HL-60/S4 treated with phorbol 12-myristate 13-acetate at 8.2 ng/mL for 4 days and 3 days (cell line): Measurements from ENCODE around the gene MINDY4B.
"Not testable (repeated sequence)": the region's sequence is repeated elsewhere in the genome, so short reads cannot be mapped to it uniquely, and the experiment has no call there.

ENCODE experiments used
- in situ Hi-C: fragments of 300-500 bp; cut with MboI; formaldehyde crosslinking; loops from 2 replicates; pipeline ENCODE4 v1.15.0; 2022; ENCODE audit warnings: low sequenced_read_pairs

The MINDY4B gene

GRCh38 chr3:150899141-150899540 lies 6.1 kb downstream of the MINDY4B start:
- in situ Hi-C loops, result no loop called here

- in situ Hi-C loops, result no loop called here
These were observed 7.0 kb downstream of the MINDY4B start for GRCh38 chr3:150898046-150898754.

GRCh38 chr3:150897592-150897991 lies 7.6 kb downstream of the MINDY4B start:
- in situ Hi-C loops, result no loop called here

- in situ Hi-C loops, result no loop called here
These were observed 14.4 kb downstream of the MINDY4B start for GRCh38 chr3:150890831-150891230.

DNA sequence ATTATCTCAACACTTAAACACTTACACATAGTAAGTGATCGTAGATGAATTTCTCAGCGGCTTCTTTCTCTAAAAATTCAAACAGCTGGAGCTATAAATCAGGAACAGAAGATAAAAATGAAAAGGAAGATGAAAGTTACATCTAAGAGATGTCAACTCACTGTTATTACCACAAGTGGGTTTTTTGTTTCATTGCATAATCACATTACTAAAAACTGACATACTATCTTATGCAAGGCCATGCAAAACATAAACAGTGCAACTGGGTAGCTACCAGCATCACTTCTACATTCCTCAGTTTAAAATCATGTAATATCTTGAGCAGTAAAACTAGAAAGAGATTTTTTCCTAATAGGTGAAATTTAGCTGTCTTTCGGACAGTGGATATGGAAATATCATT lies 14.9 kb downstream of the MINDY4B start:
- in situ Hi-C loops, result no loop called here

DNA sequence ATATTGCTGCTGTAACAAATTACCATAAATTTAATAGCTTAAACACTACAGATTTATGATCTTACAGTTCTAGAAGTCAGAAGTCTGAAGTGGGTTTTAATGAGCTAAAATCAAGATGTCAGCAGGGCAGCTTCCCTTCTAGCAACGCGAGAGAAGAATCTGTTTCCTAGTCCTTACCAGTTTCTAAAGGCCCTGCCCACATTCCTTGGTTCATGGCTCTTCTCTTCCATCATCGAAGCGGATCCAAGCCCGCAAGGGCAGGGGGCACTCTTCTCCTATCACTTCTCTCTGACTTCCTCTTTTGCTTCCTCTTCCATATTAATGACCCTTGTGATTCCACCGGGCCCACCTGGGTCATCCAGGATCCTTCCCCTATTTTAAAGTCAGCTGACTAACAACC lies 16.1 kb downstream of the MINDY4B start:
- in situ Hi-C loops, result no loop called here

- in situ Hi-C loops, result no loop called here
These were observed 18.2 kb downstream of the MINDY4B start for GRCh38 chr3:150887031-150887430.

GRCh38 chr3:150885535-150885934 lies 19.7 kb downstream of the MINDY4B start:
- in situ Hi-C loops, result no loop called here

DNA sequence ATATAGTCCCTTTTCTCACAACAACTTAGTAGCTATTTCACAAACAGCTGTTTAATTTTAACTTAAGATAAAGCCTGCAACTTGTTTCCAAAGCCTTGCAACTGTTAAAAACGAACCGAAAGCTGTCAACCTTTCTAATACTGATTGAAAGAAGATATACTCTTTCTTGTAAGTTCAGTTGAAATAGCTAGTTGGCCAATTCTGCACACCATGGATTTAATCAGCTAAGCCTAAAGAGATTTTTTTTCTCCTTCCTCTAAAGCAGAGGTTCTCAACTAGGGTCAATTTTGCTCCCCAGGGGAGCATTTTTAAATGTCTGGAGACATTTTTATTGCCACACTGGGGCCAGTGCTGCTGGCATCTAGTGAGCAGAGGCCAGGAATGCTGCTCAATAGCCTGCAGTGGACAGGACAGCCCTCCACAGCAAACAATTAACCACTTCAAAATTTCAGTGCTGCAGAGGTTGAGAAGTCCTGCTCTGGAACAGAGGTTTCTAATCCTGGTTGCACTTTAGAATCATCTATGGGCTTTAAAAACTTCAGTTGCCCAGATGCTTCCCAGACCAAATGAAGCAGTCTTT lies 26.2 kb downstream of the MINDY4B start:
- in situ Hi-C loops, result no loop called here

DNA sequence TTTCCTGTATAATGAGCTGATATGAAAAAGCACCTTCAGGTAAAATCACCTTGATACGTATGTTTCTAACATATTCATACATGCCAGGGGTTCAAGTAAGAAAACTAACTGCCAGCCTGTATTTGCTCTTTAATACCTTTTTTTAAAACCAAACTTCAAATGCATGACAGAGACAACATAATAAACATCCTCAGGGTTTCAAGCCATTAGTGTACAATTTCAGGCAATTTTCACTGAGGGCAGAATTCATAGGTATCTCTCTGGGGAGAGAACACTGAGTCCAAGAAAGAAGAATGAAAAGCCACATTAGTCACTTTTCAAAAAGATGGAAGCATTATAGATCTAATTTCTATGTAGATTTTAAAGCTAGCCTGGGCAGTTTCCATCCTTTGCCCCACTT lies 26.9 kb downstream of the MINDY4B start:
- in situ Hi-C loops, result no loop called here

- in situ Hi-C loops, result no loop called here
These were observed 27.9 kb downstream of the MINDY4B start for GRCh38 chr3:150877303-150877702.

- in situ Hi-C loops, result no loop called here
These were observed 28.5 kb downstream of the MINDY4B start for GRCh38 chr3:150876611-150877265.

- in situ Hi-C loops, result no loop called here
These were observed 29.7 kb downstream of the MINDY4B start for GRCh38 chr3:150875548-150875947.

DNA sequence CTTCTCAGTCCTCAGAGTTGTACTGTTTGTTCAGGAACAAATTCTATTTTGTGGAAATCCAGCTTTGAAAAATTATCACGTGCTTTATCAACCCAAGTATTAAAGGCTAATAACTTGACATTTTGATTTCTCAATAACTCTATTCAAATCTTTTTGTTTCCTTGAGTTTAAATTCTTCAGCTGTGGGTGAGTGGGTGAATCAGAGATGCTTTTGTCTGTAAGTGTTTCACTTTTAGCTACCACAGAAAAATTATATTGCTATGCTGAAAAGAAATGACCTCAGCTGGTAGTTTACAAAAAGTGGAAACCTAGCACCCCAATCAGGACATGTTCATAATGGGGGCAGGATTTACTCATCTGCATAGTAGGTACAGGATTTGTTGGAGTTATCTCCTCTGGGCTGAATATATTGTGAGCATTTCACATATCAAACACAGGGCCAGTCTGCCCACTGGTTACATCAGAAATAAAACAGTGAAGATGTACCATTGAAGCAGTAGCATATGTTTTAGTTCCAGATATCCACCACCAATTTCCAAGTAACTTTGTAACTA lies 30.5 kb downstream of the MINDY4B start:
- in situ Hi-C loops, result no loop called here

GRCh38 chr3:150871192-150871591 lies 34.0 kb downstream of the MINDY4B start:
- in situ Hi-C loops, result no loop called here

DNA sequence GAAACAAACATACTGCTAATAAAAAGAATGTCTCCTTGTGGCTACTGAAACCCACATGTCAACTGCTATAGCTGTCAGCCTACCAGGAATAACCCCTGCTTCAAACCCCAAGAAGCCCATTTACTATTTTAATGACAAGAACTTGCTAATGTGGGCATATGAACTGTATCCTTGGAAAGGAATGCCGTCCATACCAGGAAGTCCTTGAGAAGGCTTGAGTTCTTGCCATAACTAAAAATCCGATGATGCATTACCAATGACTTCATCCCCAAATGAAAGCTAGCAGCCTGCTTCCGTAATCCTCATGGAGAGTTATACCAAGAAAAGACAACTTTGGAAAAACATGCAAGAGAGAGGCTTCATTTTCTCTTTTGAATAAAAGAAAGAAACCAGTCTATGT lies 34.8 kb downstream of the MINDY4B start:
- in situ Hi-C loops, result no loop called here

- in situ Hi-C loops, result loop anchor here (10.0 kb wide), 1 partner anchor 143 kb away; no protein-coding TSS in a partner anchor
These were observed 37.0 kb downstream of the MINDY4B start for GRCh38 chr3:150868282-150868681.

DNA sequence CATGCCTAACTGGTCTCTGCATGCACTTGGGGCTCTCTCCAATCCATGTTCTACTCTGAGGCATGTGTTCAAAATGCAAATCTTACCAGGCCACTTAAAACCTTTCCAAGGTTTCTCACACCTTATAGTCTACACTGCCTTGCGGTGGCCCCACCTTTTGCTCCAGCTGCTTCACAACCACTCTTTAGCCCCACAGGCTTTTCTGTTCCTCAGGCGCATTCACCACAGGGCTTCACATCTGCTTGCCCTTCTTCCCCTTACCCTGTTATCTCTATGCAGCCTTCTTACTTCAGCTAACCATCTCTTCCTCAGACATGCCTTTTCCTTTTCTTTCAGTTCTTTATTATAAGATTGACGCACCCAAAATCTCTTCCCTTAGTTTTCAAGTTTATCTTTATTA lies 37.8 kb downstream of the MINDY4B start:
- in situ Hi-C loops, result loop anchor here (10.0 kb wide), 1 partner anchor 143 kb away; no protein-coding TSS in a partner anchor

GRCh38 chr3:150863921-150864320 lies 41.3 kb downstream of the MINDY4B start:
- in situ Hi-C loops, result loop anchor here (10.0 kb wide), 1 partner anchor 139 kb away; no protein-coding TSS in a partner anchor

GRCh38 chr3:150861851-150862250 lies 43.4 kb downstream of the MINDY4B start:
- in situ Hi-C loops, result loop anchor here (10.0 kb wide), 1 partner anchor 137 kb away; no protein-coding TSS in a partner anchor

- in situ Hi-C loops, result not testable (repeated sequence)
These were observed 47.3 kb downstream of the MINDY4B start for GRCh38 chr3:150857936-150858335.

DNA sequence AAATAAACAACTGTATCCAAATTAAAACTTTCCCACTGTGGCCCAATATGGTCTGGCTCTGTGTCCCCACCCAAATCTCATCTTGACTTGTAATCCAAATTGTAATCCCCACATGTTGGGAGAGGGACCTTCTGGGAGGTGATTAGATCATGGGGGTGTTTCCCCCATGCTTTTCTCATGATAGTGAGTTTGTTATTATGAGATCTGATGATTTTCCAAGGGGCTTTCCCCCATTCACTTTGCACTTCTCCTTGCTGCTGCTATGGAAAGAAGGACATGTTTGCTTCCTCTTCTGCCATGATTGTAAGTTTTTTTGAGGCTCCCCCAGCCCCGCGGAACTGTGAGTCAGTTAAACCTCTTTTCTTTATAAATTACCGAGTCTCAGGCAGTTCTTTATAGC lies 55.0 kb downstream of the MINDY4B start:
- in situ Hi-C loops, result no loop called here
